DMS53 treated with DMSO at 0.1 percent for 48 hours (cell line): ENCODE data around the gene PCDHB9.
"Not testable (repeated sequence)": the region's sequence is repeated elsewhere in the genome, so short reads cannot be mapped to it uniquely, and the experiment has no call there.

ENCODE experiments used
- DNase-seq: peaks from one replicate; lab custom pipeline; 2025; ENCODE audit not compliant: unreplicated experiment; lab: John Stamatoyannopoulos, UW

The PCDHB9 gene

GRCh38 chr5:141234109-141234667 is 47.2 kb downstream of the PCDHB9 start:
- no peak for DNase-seq

DNA sequence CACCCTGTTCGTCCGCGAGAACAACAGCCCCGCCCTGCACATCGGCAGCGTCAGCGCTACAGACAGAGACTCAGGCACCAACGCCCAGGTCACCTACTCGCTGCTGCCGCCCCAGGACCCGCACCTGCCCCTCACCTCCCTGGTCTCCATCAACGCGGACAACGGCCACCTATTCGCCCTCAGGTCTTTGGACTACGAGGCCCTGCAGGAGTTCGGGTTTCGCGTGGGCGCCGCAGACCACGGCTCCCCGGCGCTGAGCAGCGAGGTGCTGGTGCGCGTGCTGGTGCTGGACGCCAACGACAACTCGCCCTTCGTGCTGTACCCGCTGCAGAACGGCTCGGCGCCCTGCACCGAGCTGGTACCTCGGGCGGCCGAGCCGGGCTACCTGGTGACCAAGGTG is 49.0 kb downstream of the PCDHB9 start:
- DNase-seq, result not testable (repeated sequence)

DNA sequence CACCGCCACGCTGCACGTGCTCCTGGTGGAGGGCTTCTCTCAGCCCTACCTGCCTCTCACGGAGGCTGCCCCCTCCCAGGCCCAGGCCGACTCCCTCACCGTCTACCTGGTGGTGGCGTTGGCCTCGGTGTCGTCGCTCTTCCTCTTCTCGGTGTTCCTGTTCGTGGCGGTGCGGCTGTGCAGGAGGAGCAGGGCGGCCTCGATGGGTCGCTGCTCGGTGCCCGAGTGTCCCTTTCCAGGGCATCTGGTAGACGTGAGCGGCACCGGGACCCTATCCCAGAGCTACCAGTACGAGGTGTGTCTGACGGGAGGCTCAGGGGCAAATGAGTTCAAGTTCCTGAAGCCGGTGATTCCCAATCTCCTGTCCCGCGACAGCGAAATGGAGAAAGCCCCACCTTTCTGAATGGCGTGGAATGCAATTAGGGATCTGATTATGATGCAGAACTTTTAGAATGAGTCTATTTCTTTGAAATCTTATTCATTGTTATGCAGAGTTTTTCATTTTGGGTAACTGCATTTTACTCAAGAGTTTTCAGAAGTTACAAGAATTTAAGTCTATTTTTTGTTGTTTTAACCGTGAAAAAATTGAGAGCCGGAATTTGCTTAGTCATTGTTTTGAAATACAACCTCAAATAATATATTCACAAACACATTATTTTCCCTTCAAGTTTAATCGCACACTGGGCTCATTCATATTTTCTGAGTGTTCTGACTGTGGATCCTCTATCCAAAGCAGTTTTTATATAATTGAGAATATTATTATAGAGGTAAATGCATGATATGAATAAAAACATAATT is 49.8 kb downstream of the PCDHB9 start:
- DNase-seq, result no peak
